Body of pancreas (tissue), 4 donors: Measurements from ENCODE around the gene PLEKHF1. TPM values are rescaled to one million over a fixed set of nuclear protein-coding genes. Genes with fewer than 3 reads are reported as not detected.

Experiments used
- ATAC-seq: fragments of 150-250 bp; one replicate; pipeline ENCODE4 v1.9.1; 2016
- DNase-seq, 4 donors: peaks; one replicate each; pipeline ENCODE4 v3.0.0-alpha.2; 2019
- H3K27ac ChIP-seq, 4 donors: fragments of 200-600 bp; sonication (generic); 1 replicate in 3 of 4; 2 replicates in 1 of 4; pipeline versions ENCODE4 v1.5.1 to v1.6.1; 2016 to 2019; ENCODE audit warnings: mild to moderate bottlenecking in 1 of 4, mixed read lengths in 1 of 4, moderate library complexity in 1 of 4
- H3K27me3 ChIP-seq, 2 donors: fragments of 200-600 bp; sonication (generic); one replicate each; pipeline ENCODE4 v1.6.0; 2016; ENCODE audit warnings: mild to moderate bottlenecking in 1 of 2
- H3K36me3 ChIP-seq, 2 donors: fragments of 200-600 bp; sonication (generic); replicated peaks in 1 of 2; 2 replicates each; pipeline ENCODE4 v1.5.1; 2016; ENCODE audit warnings: low read depth in 2 of 2; ENCODE audit not compliant: insufficient read depth in 1 of 2
- H3K4me1 ChIP-seq: fragments of 200-600 bp; sonication (generic); one replicate; pipeline ENCODE4 v1.6.0; 2016
- H3K4me3 ChIP-seq, 2 donors: fragments of 200-600 bp; sonication (generic); 1 replicate in 1 of 2; 2 replicates in 1 of 2; pipeline ENCODE4 v1.5.1; 2016 to 2019
- H3K9me3 ChIP-seq, 3 donors: fragments of 200-600 bp; sonication (generic); 1 replicate in 2 of 3; 2 replicates in 1 of 3; pipeline ENCODE4 v1.5.1; 2016
- CTCF ChIP-seq, 7 experiments: fragments of 450-650 bp in 4 of 7; fragments of 200-600 bp in 3 of 7; sonication (generic) in 3 of 7; IDR thresholded peaks; one replicate each; pipeline ENCODE4 v1.5.1; 2016 to 2019; ENCODE audit warnings: antibody characterized with exemption in 7 of 7
- POLR2A ChIP-seq, 3 donors: fragments of 450-650 bp; IDR thresholded peaks; one replicate each; pipeline ENCODE4 v1.6.1; 2016; ENCODE audit warnings: antibody characterized with exemption in 3 of 3, mild to moderate bottlenecking in 2 of 3
- WGBS, 2 donors: methylation state at CpG; one replicate each; pipeline ENCODE4 v1.1.5; 2017; 5-methylcytosine and 5-hydroxymethylcytosine counted together
- intact Hi-C: fragments of 100-400 bp; cut with DNase I; formaldehyde crosslinking; loops from one replicate; pipeline ENCODE4 v1.15.1; 2023
- total RNA-seq, 2 donors: library from RNA; depleted of rRNA; stranded (reverse); fragments of >200 nt; gene quantifications; one replicate each; pipeline ENCODE4 v1.1.0, GENCODE V29; 2016

Gene PLEKHF1
- total RNA-seq, 2 donors from 2014 or later = 13.5 to 16.5 TPM

DNA sequence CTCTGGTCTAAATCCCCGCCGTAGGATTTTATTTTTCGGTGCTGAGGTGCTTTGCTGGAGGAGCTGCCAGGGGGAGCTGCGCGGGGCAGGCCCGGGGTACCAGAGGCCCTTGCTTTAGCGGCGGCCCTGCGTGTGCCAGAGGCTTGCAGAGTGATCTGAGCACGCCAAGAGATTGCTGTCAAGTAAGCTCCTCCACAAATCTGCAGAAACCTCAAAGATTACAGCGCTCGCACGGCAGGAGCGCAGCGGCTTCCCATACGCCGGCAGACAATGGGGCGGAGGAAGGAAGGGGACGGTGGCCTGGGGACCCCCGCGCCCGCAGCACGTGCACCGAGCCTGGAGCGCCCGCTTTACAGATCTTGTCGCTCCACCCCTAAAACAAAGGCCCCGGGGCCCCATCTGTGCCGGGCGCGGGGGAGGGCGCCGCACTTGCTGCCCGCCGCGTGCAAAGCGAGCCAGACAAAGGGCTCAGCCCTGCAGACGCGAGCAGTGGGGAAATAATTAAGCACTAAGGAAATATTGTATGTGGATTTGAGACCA, 58.9 kb downstream of the PLEKHF1 start:
- Histone ChIP-seq H3K4me3 (no peak overlapping the region), H3K9me3 (no peaks in the 10 kb centered on the region), H3K4me1 (peaks cover 7% of the 10 kb centered on the region), H3K27me3 (peaks cover 0 to 6% of the 10 kb centered on the region in 2 donors), H3K27ac (no peak overlapping the region), H3K36me3 (no peaks in the 10 kb centered on the region)
- intact Hi-C loops = no loop called here
- WGBS, 2 donors = 1 to 3% methylated on average over 18 to 39 of the region's 39 CpGs
- ATAC-seq (no peak), DNase-seq (no peak)
- TF ChIP-seq POLR2A (IDR thresholded peaks at IDR 0.05) (no peak), CTCF (IDR thresholded peaks at IDR 0.05) (no peak)

DNA sequence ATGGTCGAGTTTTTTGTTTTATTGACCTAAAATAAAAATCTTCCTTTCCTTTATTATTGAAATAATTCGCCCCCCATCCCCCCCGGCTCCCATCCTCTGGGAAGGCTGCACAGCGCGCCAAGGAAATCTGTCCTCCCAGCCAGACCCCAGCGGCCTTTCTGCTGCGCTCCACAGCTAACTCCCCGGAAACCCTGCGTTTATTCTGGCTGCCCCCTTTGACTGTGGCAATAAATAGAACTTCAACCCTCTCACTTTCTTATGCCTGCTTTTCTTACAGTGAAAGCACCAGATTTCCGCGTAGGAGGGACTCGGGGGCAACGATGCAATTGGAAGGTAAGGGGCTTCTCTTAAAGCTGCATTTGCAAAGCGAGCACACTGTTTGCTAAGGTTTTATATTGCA, 59.5 kb downstream of the PLEKHF1 start:
- 55% methylated on average over 14 of the region's 14 CpGs for WGBS, 2 donors
- intact Hi-C loops = no loop called here
- Histone ChIP-seq H3K9me3 (no peaks in the 10 kb centered on the region), H3K27me3 (peaks cover 0 to 6% of the 10 kb centered on the region in 2 donors), H3K4me1 (peaks cover 7% of the 10 kb centered on the region), H3K27ac (no peak overlapping the region), H3K4me3 (no peak overlapping the region), H3K36me3 (no peaks in the 10 kb centered on the region)
- TF ChIP-seq CTCF (IDR thresholded peaks at IDR 0.05) (no peak), POLR2A (IDR thresholded peaks at IDR 0.05) (no peak)
- no peak for DNase-seq
- no peak for ATAC-seq

Other genes starting within 250 kb of the PLEKHF1 start
- gene VSTM2B, start 139.5 kb upstream of the PLEKHF1 start, total RNA-seq = not detected
- 10 to 100 TPM; 12.2 to 51.6 TPM for gene POP4, start 59.2 kb upstream of the PLEKHF1 start, total RNA-seq
- gene C19orf12, start 49.8 kb downstream of the PLEKHF1 start, total RNA-seq = 10 to 100 TPM; 18.2 to 23.7 TPM
- not detected for gene CCNE1, start 146.5 kb downstream of the PLEKHF1 start, total RNA-seq